ENCODE results near the gene NACC2. TPM values are rescaled to one million over a fixed set of nuclear protein-coding genes. Genes with fewer than 3 reads are reported as not detected.

The NACC2 gene
- total and polyA plus RNA-seq, 9 of the 15 experiments (the other 6 are each of a cell fraction or from before 2014, with no cell fraction given) = 0.70 to 25.1 (median 5.6) TPM

Other genes with a start within 250 kb of the NACC2 start
- gene CAMSAP1, start 187.7 kb downstream of the NACC2 start, total RNA-seq (2014; rRNA removed) = 18.1 and 23.4 TPM in 2 replicates
- gene CAMSAP1, start 187.7 kb downstream of the NACC2 start, total RNA-seq (2014; rRNA removed; fragmentation: Illumina TruSeq; extraction: Trizol) = 14.3 TPM in 2 replicates
- gene CAMSAP1, start 187.7 kb downstream of the NACC2 start, total RNA-seq (2015; rRNA removed; fragmentation: Illumina TruSeq; extraction: Trizol) = 13.9 and 15.7 TPM in 2 replicates
- 28.8 and 32.8 TPM in 2 replicates for gene CAMSAP1, start 187.7 kb downstream of the NACC2 start, total RNA-seq (2021)
- 6.3 and 6.9 TPM in 2 replicates for gene CAMSAP1, start 187.7 kb downstream of the NACC2 start, polyA plus RNA-seq (2011; rRNA removed)
- gene CAMSAP1, start 187.7 kb downstream of the NACC2 start, polyA plus RNA-seq (2014; fragmentation: Illumina TruSeq; extraction: Trizol) = 14.9 and 19.7 TPM in 2 replicates
- 1 to 10 TPM; 1.5 to 1.6 TPM for gene CAMSAP1, start 187.7 kb downstream of the NACC2 start, polyA plus RNA-seq (2014; fragmentation: Nextera tagmentation; extraction: Ambion mirVana)
- gene CAMSAP1, start 187.7 kb downstream of the NACC2 start, polyA plus RNA-seq (2014; rRNA removed) = 10.0 and 11.3 TPM in 2 replicates
- gene UBAC1, start 133.9 kb downstream of the NACC2 start, total RNA-seq (2014; rRNA removed) = 399 and 504 TPM in 2 replicates
- gene UBAC1, start 133.9 kb downstream of the NACC2 start, total RNA-seq (2014; rRNA removed; fragmentation: Illumina TruSeq; extraction: Trizol) = 138 and 145 TPM in 2 replicates
- 166 and 171 TPM in 2 replicates for gene UBAC1, start 133.9 kb downstream of the NACC2 start, total RNA-seq (2015; rRNA removed; fragmentation: Illumina TruSeq; extraction: Trizol)
- 294 and 309 TPM in 2 replicates for gene UBAC1, start 133.9 kb downstream of the NACC2 start, total RNA-seq (2021)
- gene UBAC1, start 133.9 kb downstream of the NACC2 start, polyA plus RNA-seq (2011; rRNA removed) = 385 and 395 TPM in 2 replicates
- gene UBAC1, start 133.9 kb downstream of the NACC2 start, polyA plus RNA-seq (2014; fragmentation: Illumina TruSeq; extraction: Trizol) = 219 and 228 TPM in 2 replicates
- gene UBAC1, start 133.9 kb downstream of the NACC2 start, polyA plus RNA-seq (2014; fragmentation: Nextera tagmentation; extraction: Ambion mirVana) = 100 to 1,000 TPM in 1 of 2 experiments, 10 to 100 TPM in 1; 94.0 to 117 TPM
- gene UBAC1, start 133.9 kb downstream of the NACC2 start, polyA plus RNA-seq (2014; rRNA removed) = 381 and 405 TPM in 2 replicates
- gene TMEM250, start 23.6 kb upstream of the NACC2 start, total RNA-seq (2014; rRNA removed) = 44.6 and 51.3 TPM in 2 replicates
- 6.2 and 6.7 TPM in 2 replicates for gene TMEM250, start 23.6 kb upstream of the NACC2 start, total RNA-seq (2014; rRNA removed; fragmentation: Illumina TruSeq; extraction: Trizol)
- gene TMEM250, start 23.6 kb upstream of the NACC2 start, total RNA-seq (2015; rRNA removed; fragmentation: Illumina TruSeq; extraction: Trizol) = 21.6 and 23.3 TPM in 2 replicates
- gene TMEM250, start 23.6 kb upstream of the NACC2 start, total RNA-seq (2021) = 40.6 and 43.1 TPM in 2 replicates
- gene TMEM250, start 23.6 kb upstream of the NACC2 start, polyA plus RNA-seq (2011; rRNA removed) = 11.5 and 12.2 TPM in 2 replicates
- 9.8 and 16.8 TPM in 2 replicates for gene TMEM250, start 23.6 kb upstream of the NACC2 start, polyA plus RNA-seq (2014; fragmentation: Illumina TruSeq; extraction: Trizol)
- gene TMEM250, start 23.6 kb upstream of the NACC2 start, polyA plus RNA-seq (2014; fragmentation: Nextera tagmentation; extraction: Ambion mirVana) = under 1 TPM; 0.32 to 0.64 TPM
- gene TMEM250, start 23.6 kb upstream of the NACC2 start, polyA plus RNA-seq (2014; rRNA removed) = 25.1 and 28.0 TPM in 2 replicates
- gene LHX3, start 109.8 kb upstream of the NACC2 start, total RNA-seq (2014; rRNA removed) = not detected in 2 replicates
- not detected in 2 replicates for gene LHX3, start 109.8 kb upstream of the NACC2 start, total RNA-seq (2014; rRNA removed; fragmentation: Illumina TruSeq; extraction: Trizol)
- gene LHX3, start 109.8 kb upstream of the NACC2 start, total RNA-seq (2015; rRNA removed; fragmentation: Illumina TruSeq; extraction: Trizol) = not detected in 2 replicates
- 0.09 TPM in 1 of 2 replicates, not detected in the other for gene LHX3, start 109.8 kb upstream of the NACC2 start, total RNA-seq (2021)
- not detected in 2 replicates for gene LHX3, start 109.8 kb upstream of the NACC2 start, polyA plus RNA-seq (2011; rRNA removed)
- gene LHX3, start 109.8 kb upstream of the NACC2 start, polyA plus RNA-seq (2014; fragmentation: Illumina TruSeq; extraction: Trizol) = not detected in 2 replicates
- not detected for gene LHX3, start 109.8 kb upstream of the NACC2 start, polyA plus RNA-seq (2014; fragmentation: Nextera tagmentation; extraction: Ambion mirVana)
- gene LHX3, start 109.8 kb upstream of the NACC2 start, polyA plus RNA-seq (2014; rRNA removed) = not detected in 2 replicates
- gene QSOX2, start 150.5 kb upstream of the NACC2 start, total RNA-seq (2014; rRNA removed) = 12.7 and 15.0 TPM in 2 replicates
- gene QSOX2, start 150.5 kb upstream of the NACC2 start, total RNA-seq (2014; rRNA removed; fragmentation: Illumina TruSeq; extraction: Trizol) = 9.7 and 10.5 TPM in 2 replicates
- gene QSOX2, start 150.5 kb upstream of the NACC2 start, total RNA-seq (2015; rRNA removed; fragmentation: Illumina TruSeq; extraction: Trizol) = 11.7 and 12.2 TPM in 2 replicates
- 22.3 and 23.7 TPM in 2 replicates for gene QSOX2, start 150.5 kb upstream of the NACC2 start, total RNA-seq (2021)
- gene QSOX2, start 150.5 kb upstream of the NACC2 start, polyA plus RNA-seq (2011; rRNA removed) = 13.5 and 21.5 TPM in 2 replicates
- gene QSOX2, start 150.5 kb upstream of the NACC2 start, polyA plus RNA-seq (2014; fragmentation: Illumina TruSeq; extraction: Trizol) = 16.1 and 17.4 TPM in 2 replicates
- under 1 TPM; 0.51 to 0.91 TPM for gene QSOX2, start 150.5 kb upstream of the NACC2 start, polyA plus RNA-seq (2014; fragmentation: Nextera tagmentation; extraction: Ambion mirVana)
- 23.6 and 24.2 TPM in 2 replicates for gene QSOX2, start 150.5 kb upstream of the NACC2 start, polyA plus RNA-seq (2014; rRNA removed)
- gene CCDC187, start 208.8 kb upstream of the NACC2 start, total RNA-seq (2014; rRNA removed) = not detected in 2 replicates
- gene CCDC187, start 208.8 kb upstream of the NACC2 start, total RNA-seq (2014; rRNA removed; fragmentation: Illumina TruSeq; extraction: Trizol) = not detected in 2 replicates
- not detected in 2 replicates for gene CCDC187, start 208.8 kb upstream of the NACC2 start, total RNA-seq (2015; rRNA removed; fragmentation: Illumina TruSeq; extraction: Trizol)
- 0.02 TPM in 1 of 2 replicates, not detected in the other for gene CCDC187, start 208.8 kb upstream of the NACC2 start, total RNA-seq (2021)
- gene CCDC187, start 208.8 kb upstream of the NACC2 start, polyA plus RNA-seq (2011; rRNA removed) = not detected in 2 replicates
- gene CCDC187, start 208.8 kb upstream of the NACC2 start, polyA plus RNA-seq (2014; fragmentation: Illumina TruSeq; extraction: Trizol) = not detected in 2 replicates
- not detected for gene CCDC187, start 208.8 kb upstream of the NACC2 start, polyA plus RNA-seq (2014; fragmentation: Nextera tagmentation; extraction: Ambion mirVana)
- gene CCDC187, start 208.8 kb upstream of the NACC2 start, polyA plus RNA-seq (2014; rRNA removed) = not detected in 2 replicates
- gene GPSM1, start 232.2 kb upstream of the NACC2 start, total RNA-seq (2014; rRNA removed) = 12.7 and 16.0 TPM in 2 replicates
- 0.54 and 0.76 TPM in 2 replicates for gene GPSM1, start 232.2 kb upstream of the NACC2 start, total RNA-seq (2014; rRNA removed; fragmentation: Illumina TruSeq; extraction: Trizol)
- gene GPSM1, start 232.2 kb upstream of the NACC2 start, total RNA-seq (2015; rRNA removed; fragmentation: Illumina TruSeq; extraction: Trizol) = 3.1 and 4.1 TPM in 2 replicates
- 12.4 and 14.2 TPM in 2 replicates for gene GPSM1, start 232.2 kb upstream of the NACC2 start, total RNA-seq (2021)
- gene GPSM1, start 232.2 kb upstream of the NACC2 start, polyA plus RNA-seq (2011; rRNA removed) = 5.4 and 6.7 TPM in 2 replicates
- 1.9 and 5.2 TPM in 2 replicates for gene GPSM1, start 232.2 kb upstream of the NACC2 start, polyA plus RNA-seq (2014; fragmentation: Illumina TruSeq; extraction: Trizol)
- gene GPSM1, start 232.2 kb upstream of the NACC2 start, polyA plus RNA-seq (2014; fragmentation: Nextera tagmentation; extraction: Ambion mirVana) = under 1 TPM; 0.04 to 0.10 TPM
- gene GPSM1, start 232.2 kb upstream of the NACC2 start, polyA plus RNA-seq (2014; rRNA removed) = 9.2 and 10.1 TPM in 2 replicates

All from K562 (cell line).